Lower leg skin (tissue), 3 donors: ENCODE data around the gene GRIN1.

Source experiments
- CTCF ChIP-seq, 3 donors: fragments of 450-650 bp; IDR thresholded peaks; one replicate each; pipeline ENCODE4 v1.5.1; 2016; ENCODE audit warnings: antibody characterized with exemption in 3 of 3, mild to moderate bottlenecking in 3 of 3, moderate library complexity in 2 of 3
- POLR2A ChIP-seq, 2 donors: fragments of 450-650 bp; IDR thresholded peaks; one replicate each; pipeline ENCODE4 v1.6.1; 2016 to 2017; ENCODE audit warnings: antibody characterized with exemption in 2 of 2, mild to moderate bottlenecking in 1 of 2, moderate library complexity in 1 of 2

- TF ChIP-seq CTCF (IDR thresholded peaks at IDR 0.05) (no peak), POLR2A (IDR thresholded peaks at IDR 0.05) (no peak)
Observed at GRCh38 chr9:137168904-137169856, 30.2 kb downstream of the GRIN1 start.
